Colonic mucosa (tissue), 4 donors: ENCODE measurements around the gene ACOT4. TPM values are rescaled to one million over a fixed set of nuclear protein-coding genes. Genes with fewer than 3 reads are reported as not detected.

ENCODE experiments used
- DNase-seq: peaks from one replicate; pipeline ENCODE4 v3.0.0-alpha.2; 2020
- H3K27ac ChIP-seq: fragments of 200-600 bp; one replicate; pipeline ENCODE4 v1.8.0; 2021
- H3K27me3 ChIP-seq: fragments of 200-600 bp; one replicate; pipeline ENCODE4 v1.8.0; 2021
- H3K36me3 ChIP-seq: fragments of 200-600 bp; one replicate; pipeline ENCODE4 v1.8.0; 2021
- H3K4me1 ChIP-seq: fragments of 200-600 bp; one replicate; pipeline ENCODE4 v1.8.0; 2021; ENCODE audit warnings: mild to moderate bottlenecking
- H3K4me3 ChIP-seq: fragments of 200-600 bp; one replicate; pipeline ENCODE4 v1.8.0; 2021
- H3K9ac ChIP-seq, 2 donors: one replicate each; pipeline ENCODE4 v1.7.0; 2013; ENCODE audit warnings: control low read depth in 2 of 2, low read depth in 2 of 2, low read length in 2 of 2
- H3K9me3 ChIP-seq: fragments of 200-600 bp; one replicate; pipeline ENCODE4 v1.8.0; 2021
- intact Hi-C: fragments of 100-400 bp; cut with DNase I; formaldehyde crosslinking; loops from one replicate; pipeline ENCODE4 v1.14.1; 2022
- total RNA-seq, 2 donors: library from RNA; stranded (reverse); fragmentation: NEBNext Ultra II Directional in 1 of 2; extraction: Animal tissue kit (Norgen Biotek cat#: 25700) in 1 of 2; gene quantifications; one replicate each; pipeline ENCODE4 v1.2.1, GENCODE V29; 2021
- TF ChIP-seq, protein P1 (sequence below): fragments of 200-600 bp; IDR thresholded peaks from one replicate; pipeline ENCODE4 v1.8.0; 2022; ENCODE audit warnings: antibody characterized with exemption, mild to moderate bottlenecking
- donor health status: healthy.
- donor health status: DM: no; HTN: no; CAD: no.
- donor health status: DM: no; HTN: no; CAD: no.

Gene ACOT4
- total RNA-seq, 2 donors from 2014 or later, result 2.9 to 3.3 TPM

- no peaks in the 10 kb centered on the region for H3K27me3 ChIP-seq
- no peak overlapping the region for H3K4me3 ChIP-seq
- no peaks in the 10 kb centered on the region for H3K9me3 ChIP-seq
- no peak overlapping the region for H3K9ac ChIP-seq
- DNase-seq, result peak; percentile 23
- intact Hi-C loops, result no loop called here
- H3K27ac ChIP-seq, result no peak overlapping the region
- H3K36me3 ChIP-seq, result no peaks in the 10 kb centered on the region
- H3K4me1 ChIP-seq, result no peaks in the 10 kb centered on the region
- TF ChIP-seq, protein P1, sequence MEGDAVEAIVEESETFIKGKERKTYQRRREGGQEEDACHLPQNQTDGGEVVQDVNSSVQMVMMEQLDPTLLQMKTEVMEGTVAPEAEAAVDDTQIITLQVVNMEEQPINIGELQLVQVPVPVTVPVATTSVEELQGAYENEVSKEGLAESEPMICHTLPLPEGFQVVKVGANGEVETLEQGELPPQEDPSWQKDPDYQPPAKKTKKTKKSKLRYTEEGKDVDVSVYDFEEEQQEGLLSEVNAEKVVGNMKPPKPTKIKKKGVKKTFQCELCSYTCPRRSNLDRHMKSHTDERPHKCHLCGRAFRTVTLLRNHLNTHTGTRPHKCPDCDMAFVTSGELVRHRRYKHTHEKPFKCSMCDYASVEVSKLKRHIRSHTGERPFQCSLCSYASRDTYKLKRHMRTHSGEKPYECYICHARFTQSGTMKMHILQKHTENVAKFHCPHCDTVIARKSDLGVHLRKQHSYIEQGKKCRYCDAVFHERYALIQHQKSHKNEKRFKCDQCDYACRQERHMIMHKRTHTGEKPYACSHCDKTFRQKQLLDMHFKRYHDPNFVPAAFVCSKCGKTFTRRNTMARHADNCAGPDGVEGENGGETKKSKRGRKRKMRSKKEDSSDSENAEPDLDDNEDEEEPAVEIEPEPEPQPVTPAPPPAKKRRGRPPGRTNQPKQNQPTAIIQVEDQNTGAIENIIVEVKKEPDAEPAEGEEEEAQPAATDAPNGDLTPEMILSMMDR, result no peak
Measured at GRCh38 chr14:73599499-73599898, 7.8 kb downstream of the ACOT4 start.

- H3K27me3 ChIP-seq, result no peaks in the 10 kb centered on the region
- H3K27ac ChIP-seq, result no peak overlapping the region
- H3K36me3 ChIP-seq, result no peaks in the 10 kb centered on the region
- no peak for DNase-seq
- H3K4me3 ChIP-seq, result no peak overlapping the region
- intact Hi-C loops, result no loop called here
- no peak overlapping the region for H3K9ac ChIP-seq
- TF ChIP-seq, protein P1, result no peak
- H3K9me3 ChIP-seq, result no peaks in the 10 kb centered on the region
- no peaks in the 10 kb centered on the region for H3K4me1 ChIP-seq
Measured at GRCh38 chr14:73602994-73603393, 11.3 kb downstream of the ACOT4 start.

- no peaks in the 10 kb centered on the region for H3K27me3 ChIP-seq
- no peaks in the 10 kb centered on the region for H3K4me1 ChIP-seq
- no peak for DNase-seq
- TF ChIP-seq, protein P1, result no peak
- no peak overlapping the region for H3K9ac ChIP-seq
- H3K9me3 ChIP-seq, result no peaks in the 10 kb centered on the region
- no peak overlapping the region for H3K27ac ChIP-seq
- intact Hi-C loops, result no loop called here
- no peaks in the 10 kb centered on the region for H3K36me3 ChIP-seq
- H3K4me3 ChIP-seq, result no peak overlapping the region
Measured at GRCh38 chr14:73606271-73606670, 14.6 kb downstream of the ACOT4 start.

DNA sequence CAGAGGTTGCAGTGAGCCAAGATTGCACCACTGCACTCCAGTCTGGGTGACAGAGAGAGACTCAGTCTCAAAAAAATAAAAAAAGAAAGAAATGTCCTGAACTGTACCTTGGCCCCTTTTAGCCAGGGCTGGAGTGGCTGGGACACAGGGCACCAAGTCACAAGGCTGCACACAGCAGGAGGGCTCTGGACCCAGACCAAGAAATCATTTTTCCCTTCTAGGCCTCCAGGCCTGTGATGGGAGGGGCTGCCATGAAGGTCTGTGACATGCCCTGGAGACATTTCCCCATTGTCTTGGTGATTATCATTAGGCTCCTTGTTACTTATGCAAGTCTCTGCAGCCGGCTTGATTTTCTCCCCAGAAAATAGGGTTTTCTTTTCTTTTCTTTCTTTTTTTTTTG is 15.6 kb downstream of the ACOT4 start:
- Histone ChIP-seq H3K27me3 (no peaks in the 10 kb centered on the region), H3K9me3 (no peaks in the 10 kb centered on the region), H3K9ac (no peak overlapping the region), H3K4me1 (no peaks in the 10 kb centered on the region), H3K27ac (no peak overlapping the region), H3K36me3 (no peaks in the 10 kb centered on the region), H3K4me3 (no peak overlapping the region)
- intact Hi-C loops, result no loop called here
- DNase-seq, result no peak
- TF ChIP-seq, protein P1, result no peak

DNA sequence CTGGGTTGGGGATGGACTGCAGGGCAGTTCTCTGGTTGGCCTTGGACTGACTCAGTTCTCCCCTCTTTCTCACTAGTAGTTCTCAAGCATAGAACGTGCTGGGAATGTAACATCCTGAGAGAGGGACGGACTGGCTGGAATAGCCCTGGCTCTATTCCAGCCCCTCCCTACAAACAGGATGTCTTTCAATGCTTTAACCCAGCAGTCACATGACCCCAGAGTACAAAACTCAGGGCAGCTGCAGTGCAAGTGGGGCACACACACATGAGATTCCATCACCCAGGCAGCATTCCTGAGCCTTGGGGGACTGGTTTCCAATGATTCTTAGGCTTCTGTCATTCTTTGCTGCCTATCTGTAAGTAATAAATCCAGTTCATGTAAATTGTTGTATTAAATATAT is 19.0 kb downstream of the ACOT4 start:
- peak; percentile 26 for DNase-seq

More for the DNA sequence above, 19.0 kb downstream of the ACOT4 start:
- H3K36me3 ChIP-seq, result no peaks in the 10 kb centered on the region
- H3K27me3 ChIP-seq, result no peaks in the 10 kb centered on the region
- no peak overlapping the region for H3K27ac ChIP-seq
- no peaks in the 10 kb centered on the region for H3K9me3 ChIP-seq
- no peaks in the 10 kb centered on the region for H3K4me1 ChIP-seq
- intact Hi-C loops, result no loop called here
- H3K9ac ChIP-seq, result no peak overlapping the region
- TF ChIP-seq, protein P1, result no peak
- H3K4me3 ChIP-seq, result no peak overlapping the region
